Stomach (tissue), 9 donors: ENCODE data around the gene RAI14. TPM values are rescaled to one million over a fixed set of nuclear protein-coding genes. Genes with fewer than 3 reads are reported as not detected.

Experiments
- DNase-seq, 2 donors: peaks; one replicate each; pipeline versions ENCODE4 v3.0.0 to v3.0.0-alpha.2; 2013 to 2019
- H3K27ac ChIP-seq, 5 donors: fragments of 200-600 bp in 4 of 5; sonication (generic) in 4 of 5; one replicate each; pipeline ENCODE4 v1.5.1; 2013 to 2019; ENCODE audit warnings: mild to moderate bottlenecking in 1 of 5, moderate library complexity in 1 of 5
- H3K27me3 ChIP-seq, 3 donors: fragments of 200-600 bp; sonication (generic); one replicate each; pipeline ENCODE4 v1.5.1; 2017 to 2019; ENCODE audit warnings: mixed run types in 1 of 3
- H3K36me3 ChIP-seq, 4 donors: fragments of 200-600 bp; sonication (generic); 1 replicate in 3 of 4; 2 replicates in 1 of 4; pipeline ENCODE4 v1.5.1; 2016 to 2019
- H3K4me1 ChIP-seq, 4 donors: fragments of 200-600 bp; sonication (generic); one replicate each; pipeline ENCODE4 v1.5.1; 2016 to 2019
- H3K4me3 ChIP-seq, 4 donors: fragments of 200-600 bp; sonication (generic) in 3 of 4; one replicate each; pipeline ENCODE4 v1.5.1; 2016 to 2019; ENCODE audit warnings: mild to moderate bottlenecking in 1 of 4
- H3K9me3 ChIP-seq, 4 donors: fragments of 200-600 bp; sonication (generic); one replicate each; pipeline ENCODE4 v1.5.1; 2016 to 2019
- EP300 ChIP-seq: sonication (generic); formaldehyde crosslinking; IDR thresholded peaks from one replicate; pipeline ENCODE4 v1.6.1; 2017; ENCODE audit warnings: antibody characterized with exemption
- POLR2A ChIP-seq, 4 donors: fragments of 450-650 bp; IDR thresholded peaks; one replicate each; pipeline ENCODE4 v1.6.1; 2016; ENCODE audit warnings: antibody characterized with exemption in 4 of 4, control low read depth in 2 of 4, mild to moderate bottlenecking in 1 of 4, moderate library complexity in 1 of 4
- POLR2AphosphoS5 ChIP-seq, 3 donors: sonication (generic); formaldehyde crosslinking; IDR thresholded peaks; one replicate each; pipeline ENCODE4 v1.6.1; 2016; ENCODE audit warnings: antibody characterized with exemption in 3 of 3
- WGBS, 5 donors: extraction: QIAGEN DNeasy Blood & Tissue Kit in 3 of 5; methylation state at CpG; one replicate each; pipeline versions ENCODE4 v1.1.5 to v1.1.7; 2013 to 2018; 5-methylcytosine and 5-hydroxymethylcytosine counted together
- intact Hi-C: fragments of 100-400 bp; cut with DNase I; formaldehyde crosslinking; loops from one replicate; pipeline ENCODE4 v1.15.1; 2023; ENCODE audit warnings: low total_unique reads
- polyA plus RNA-seq, 3 donors: library from polyadenylated mRNA; stranded (reverse); fragments of 200-250 nt; gene quantifications; one replicate each; pipeline ENCODE4 v1.2.3, GENCODE V29; 2013
- total RNA-seq, 5 donors: library from RNA; depleted of rRNA; stranded (reverse); fragments of >200 nt; gene quantifications; one replicate each; pipeline versions ENCODE4 v1.1.0 to v1.2.3, GENCODE V29; 2014 to 2016
- TF ChIP-seq, protein P1 (sequence below), 7 experiments: fragments of 450-650 bp in 4 of 7; fragments of 200-600 bp in 3 of 7; sonication (generic) in 3 of 7; IDR thresholded peaks; one replicate each; pipeline ENCODE4 v1.5.1; 2016 to 2019; ENCODE audit warnings: antibody characterized with exemption in 7 of 7, control low read depth in 2 of 7, mild to moderate bottlenecking in 1 of 7
- donor health status: healthy with polysubstance abuse.
- donor health status: Bipolar disorder and iron deficiency.
- donor health status: healthy.

The RAI14 gene
- total and polyA plus RNA-seq, 8 donors: 5.1 to 62.4 (median 24.1) TPM

DNA sequence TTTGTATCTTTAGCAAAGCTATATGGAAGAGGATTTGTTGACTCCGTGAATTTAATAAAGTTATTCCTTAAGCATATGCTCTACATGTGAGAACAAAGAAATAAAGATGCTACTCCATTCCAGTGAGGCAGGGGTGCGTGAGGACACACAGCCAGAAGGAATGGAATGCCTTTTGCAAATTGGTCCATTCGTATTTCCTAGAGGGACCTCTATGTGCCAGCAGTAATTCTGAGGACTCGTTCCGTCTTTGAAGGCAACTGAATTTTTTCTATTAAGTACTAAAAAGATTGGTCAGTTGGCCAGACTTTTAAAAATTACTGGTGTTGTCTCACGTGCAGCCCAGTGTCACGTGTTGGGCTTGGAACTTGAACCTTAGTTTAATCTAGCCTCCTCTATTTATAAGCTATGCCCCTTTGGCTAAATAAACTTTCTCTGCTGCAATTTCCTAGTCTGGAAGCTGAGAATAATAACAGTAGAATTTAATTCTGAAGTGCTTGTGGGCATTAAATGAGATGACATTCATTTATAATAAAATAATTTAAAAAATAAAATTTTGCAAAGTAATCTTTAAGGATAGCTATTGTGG lies 13.9 kb downstream of the RAI14 start:
- intact Hi-C loops: no loop called here

DNA sequence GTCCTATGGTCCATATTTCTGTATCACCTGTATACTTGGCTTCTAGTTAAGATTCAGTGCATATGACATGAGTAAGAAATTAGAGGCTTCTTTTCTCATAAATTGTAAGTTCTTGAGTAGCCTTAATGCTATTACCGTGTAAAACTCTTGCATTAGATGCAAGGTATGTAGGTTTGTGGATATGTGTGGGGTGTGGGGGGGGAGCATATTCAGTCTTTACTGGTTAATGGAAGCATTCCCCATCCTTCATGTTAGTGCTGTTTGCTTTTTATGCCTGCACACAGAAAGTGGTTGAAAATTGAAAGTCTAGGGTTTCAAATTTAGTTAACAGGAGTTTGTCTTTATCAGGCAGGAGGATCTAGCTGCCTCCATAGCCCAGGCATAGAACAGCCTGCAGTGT lies 16.1 kb downstream of the RAI14 start:
- H3K27ac ChIP-seq: peak overlapping the region in 1 of 5 donors; percentile 86
- H3K36me3 ChIP-seq: peaks cover 0 to 8% (median 0%) of the 10 kb centered on the region in 4 donors
- no peak overlapping the region for H3K4me3 ChIP-seq
- intact Hi-C loops: no loop called here
- DNase-seq: no peak
- WGBS, 5 donors: 95 to 100% (median 97%) methylated on average over 1 of the region's 1 CpG
- no peak for TF ChIP-seq POLR2AphosphoS5 (IDR thresholded peaks at IDR 0.05)
- no peak for TF ChIP-seq POLR2A (IDR thresholded peaks at IDR 0.05)
- TF ChIP-seq EP300: no peak
- TF ChIP-seq, protein P1, sequence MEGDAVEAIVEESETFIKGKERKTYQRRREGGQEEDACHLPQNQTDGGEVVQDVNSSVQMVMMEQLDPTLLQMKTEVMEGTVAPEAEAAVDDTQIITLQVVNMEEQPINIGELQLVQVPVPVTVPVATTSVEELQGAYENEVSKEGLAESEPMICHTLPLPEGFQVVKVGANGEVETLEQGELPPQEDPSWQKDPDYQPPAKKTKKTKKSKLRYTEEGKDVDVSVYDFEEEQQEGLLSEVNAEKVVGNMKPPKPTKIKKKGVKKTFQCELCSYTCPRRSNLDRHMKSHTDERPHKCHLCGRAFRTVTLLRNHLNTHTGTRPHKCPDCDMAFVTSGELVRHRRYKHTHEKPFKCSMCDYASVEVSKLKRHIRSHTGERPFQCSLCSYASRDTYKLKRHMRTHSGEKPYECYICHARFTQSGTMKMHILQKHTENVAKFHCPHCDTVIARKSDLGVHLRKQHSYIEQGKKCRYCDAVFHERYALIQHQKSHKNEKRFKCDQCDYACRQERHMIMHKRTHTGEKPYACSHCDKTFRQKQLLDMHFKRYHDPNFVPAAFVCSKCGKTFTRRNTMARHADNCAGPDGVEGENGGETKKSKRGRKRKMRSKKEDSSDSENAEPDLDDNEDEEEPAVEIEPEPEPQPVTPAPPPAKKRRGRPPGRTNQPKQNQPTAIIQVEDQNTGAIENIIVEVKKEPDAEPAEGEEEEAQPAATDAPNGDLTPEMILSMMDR (IDR thresholded peaks at IDR 0.05): no peak
- H3K4me1 ChIP-seq: peaks cover 0 to 48% (median 25%) of the 10 kb centered on the region in 4 donors
- no peaks in the 10 kb centered on the region for H3K9me3 ChIP-seq
- H3K27me3 ChIP-seq: no peaks in the 10 kb centered on the region

More for the DNA sequence above, 13.9 kb downstream of the RAI14 start:
- no peak overlapping the region for H3K4me3 ChIP-seq
- peaks cover 0 to 45% (median 24%) of the 10 kb centered on the region in 4 donors for H3K4me1 ChIP-seq
- no peaks in the 10 kb centered on the region for H3K9me3 ChIP-seq
- 29 to 50% (median 33%) methylated on average over 7 of the region's 7 CpGs for WGBS, 5 donors
- no peak for DNase-seq
- TF ChIP-seq EP300 (no peak), POLR2A (IDR thresholded peaks at IDR 0.05) (no peak), POLR2AphosphoS5 (IDR thresholded peaks at IDR 0.05) (no peak)
- TF ChIP-seq, protein P1 (IDR thresholded peaks at IDR 0.05): no peak
- H3K27ac ChIP-seq: peak overlapping the region in 1 of 5 donors; percentile 40
- H3K27me3 ChIP-seq: no peaks in the 10 kb centered on the region
- H3K36me3 ChIP-seq: peaks cover 0 to 8% (median 0%) of the 10 kb centered on the region in 4 donors

DNA sequence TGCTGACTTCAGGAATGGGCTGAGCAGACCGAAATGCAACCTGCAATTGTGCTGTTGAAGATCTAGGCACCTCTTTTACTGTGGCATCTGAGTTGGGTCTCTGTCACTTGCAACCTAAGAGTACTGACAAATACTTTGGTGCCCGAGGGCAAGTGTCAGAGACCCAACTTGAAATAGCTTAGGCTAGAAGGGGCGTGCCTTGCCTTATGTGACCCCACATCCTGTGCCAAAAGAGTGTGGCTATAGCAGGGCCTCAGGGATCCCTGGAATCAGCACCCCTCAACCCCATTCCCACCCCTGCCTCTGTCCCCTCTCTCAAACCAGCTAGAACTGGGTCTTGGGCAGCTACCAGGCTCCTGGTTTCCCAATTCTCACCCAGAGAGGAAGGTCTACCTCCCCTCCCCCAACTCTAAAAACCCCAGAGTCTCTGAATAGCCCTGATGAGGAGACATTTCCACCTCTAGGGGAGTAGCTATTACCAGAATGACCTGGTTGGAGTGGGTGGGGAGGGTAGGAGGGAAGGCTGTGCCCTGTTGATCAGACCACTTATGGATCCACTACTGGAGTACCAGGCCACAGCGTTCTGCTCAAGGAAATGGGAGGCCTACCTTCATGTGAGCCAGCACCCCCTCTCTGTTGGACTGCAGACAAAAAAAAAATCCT lies 17.5 kb downstream of the RAI14 start:
- no peaks in the 10 kb centered on the region for H3K36me3 ChIP-seq
- peak overlapping the region in 4 of 5 donors; percentile 12 to 86 (median 58) for H3K27ac ChIP-seq
- TF ChIP-seq, protein P1 (IDR thresholded peaks at IDR 0.05): no peak
- TF ChIP-seq POLR2AphosphoS5 (IDR thresholded peaks at IDR 0.05) (no peak), POLR2A (IDR thresholded peaks at IDR 0.05) (no peak), EP300 (no peak)
- intact Hi-C loops: no loop called here
- no peak for DNase-seq
- H3K4me1 ChIP-seq: peaks cover 0 to 48% (median 25%) of the 10 kb centered on the region in 4 donors
- no peaks in the 10 kb centered on the region for H3K9me3 ChIP-seq
- H3K27me3 ChIP-seq: no peaks in the 10 kb centered on the region
- no peak overlapping the region for H3K4me3 ChIP-seq
- WGBS, 5 donors: 76 to 92% (median 88%) methylated on average over 4 of the region's 4 CpGs

DNA sequence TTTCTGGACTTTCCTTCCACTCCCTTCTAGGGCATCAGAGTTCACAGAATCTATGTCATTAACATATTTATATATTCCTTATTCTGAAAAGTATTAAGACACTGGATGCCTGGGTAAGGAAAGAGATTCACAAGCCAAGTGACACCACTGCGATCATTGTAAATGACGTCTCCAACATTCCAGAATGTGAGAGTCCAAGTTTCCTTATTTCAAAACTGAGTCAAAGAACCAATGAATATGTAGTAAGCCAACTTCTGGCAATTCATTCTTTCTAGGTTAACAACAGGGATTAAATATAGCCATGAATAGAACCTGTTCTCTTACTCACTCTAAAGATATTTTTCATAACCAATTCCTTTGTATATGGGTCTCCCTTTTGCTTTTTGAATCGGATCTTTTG lies 18.1 kb downstream of the RAI14 start:
- DNase-seq: no peak
- Histone ChIP-seq H3K4me3 (no peak overlapping the region), H3K4me1 (peaks cover 0 to 45% (median 23%) of the 10 kb centered on the region in 4 donors), H3K27me3 (no peaks in the 10 kb centered on the region), H3K36me3 (no peaks in the 10 kb centered on the region), H3K9me3 (no peaks in the 10 kb centered on the region), H3K27ac (peak overlapping the region in 4 of 5 donors; percentile 12 to 86 (median 58))
- WGBS, 5 donors: 68 to 87% (median 78%) methylated on average over 3 of the region's 3 CpGs
- intact Hi-C loops: no loop called here
- peak in 2 of 3 donors; percentile 32 to 49 for TF ChIP-seq POLR2AphosphoS5 (IDR thresholded peaks at IDR 0.05)
- TF ChIP-seq, protein P1 (IDR thresholded peaks at IDR 0.05): no peak
- no peak for TF ChIP-seq POLR2A (IDR thresholded peaks at IDR 0.05)
